Femur (tissue), 1 donor: ENCODE measurements around the gene HPCAL1.

ENCODE experiments used
- DNase-seq: peaks from one replicate; pipeline ENCODE4 v3.0.0-alpha.2; 2017

The HPCAL1 gene

GRCh38 chr2:10338270-10339188 is 35.8 kb downstream of the HPCAL1 start:
- DNase-seq = no peak

GRCh38 chr2:10339647-10340592 is 37.2 kb downstream of the HPCAL1 start:
- DNase-seq = no peak

GRCh38 chr2:10340593-10340975 is 37.9 kb downstream of the HPCAL1 start:
- DNase-seq = no peak

DNA sequence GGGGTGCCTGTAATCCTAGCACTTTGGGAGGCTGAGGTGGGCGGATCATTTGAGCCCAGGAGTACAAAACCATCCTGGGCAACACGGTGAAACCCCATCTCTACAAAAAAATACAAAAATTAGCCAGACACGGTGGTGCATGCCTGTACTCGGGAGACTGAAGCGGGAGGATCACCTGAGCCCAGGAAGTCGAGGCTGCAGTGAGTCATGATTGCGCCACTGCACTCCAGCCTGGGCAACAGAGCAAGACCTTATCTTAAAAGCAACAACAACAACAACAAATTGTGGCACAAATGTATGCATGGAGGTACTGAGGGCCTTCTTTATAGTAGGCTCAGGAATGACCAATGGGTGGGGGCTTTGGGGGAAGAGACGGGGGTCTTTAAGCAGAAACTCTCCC is 38.5 kb downstream of the HPCAL1 start:
- no peak for DNase-seq

DNA sequence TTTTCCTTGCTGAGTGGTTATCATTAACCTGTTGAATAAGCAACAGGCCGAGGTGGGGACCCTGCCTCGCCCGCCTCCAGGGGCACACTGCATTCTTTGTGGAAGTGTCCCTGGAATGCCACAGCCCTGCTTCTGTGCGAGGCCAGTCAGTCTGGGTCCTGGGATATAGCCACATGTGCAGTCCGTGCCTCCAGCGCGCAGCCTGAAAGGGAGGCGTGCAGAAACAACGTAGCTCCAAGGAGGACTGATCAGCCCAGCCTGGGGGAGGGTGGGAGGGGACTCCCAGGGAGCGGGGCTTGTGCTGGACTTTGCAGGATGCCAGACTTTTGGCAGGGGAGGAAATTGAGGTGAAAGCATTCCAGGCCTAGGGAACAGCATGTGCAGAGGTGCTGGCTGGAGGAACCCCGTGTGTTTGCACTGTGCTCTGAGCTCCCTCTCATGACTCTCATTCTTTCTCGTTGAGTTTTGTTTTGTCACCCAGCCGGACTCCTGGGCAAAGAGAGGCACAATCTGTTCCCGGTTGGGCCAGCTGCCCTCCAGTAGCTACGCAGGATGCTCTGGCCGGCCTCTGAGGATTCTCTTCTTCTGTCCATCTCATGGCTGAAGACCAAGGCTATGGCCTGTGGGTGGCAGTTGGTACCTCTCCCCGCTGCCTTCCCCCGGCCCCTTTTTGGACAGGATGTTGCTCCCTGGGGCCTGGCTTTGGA is 39.7 kb downstream of the HPCAL1 start:
- no peak for DNase-seq

- DNase-seq = no peak
Observed at GRCh38 chr2:10343191-10343590, 40.5 kb downstream of the HPCAL1 start.

DNA sequence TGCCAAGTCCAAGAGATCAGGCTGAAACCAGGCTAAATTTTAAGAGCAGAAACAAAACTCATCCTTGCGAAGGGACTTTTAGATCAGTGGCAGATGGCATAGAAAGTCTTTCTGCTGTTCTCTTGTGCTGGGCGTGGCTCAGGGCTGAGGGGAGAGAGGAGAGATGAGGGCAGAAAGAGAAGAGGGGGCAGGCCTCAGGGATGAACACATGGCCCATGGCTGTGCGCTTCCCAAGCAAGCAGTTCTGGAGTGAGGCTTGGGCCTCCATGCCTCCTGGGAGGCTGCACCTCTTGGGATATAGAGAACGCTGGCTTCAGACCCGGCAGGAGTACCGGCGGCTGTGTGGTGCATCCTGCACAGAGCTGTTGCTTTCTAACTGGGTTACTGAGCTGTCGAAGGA is 41.0 kb downstream of the HPCAL1 start:
- DNase-seq = no peak

DNA sequence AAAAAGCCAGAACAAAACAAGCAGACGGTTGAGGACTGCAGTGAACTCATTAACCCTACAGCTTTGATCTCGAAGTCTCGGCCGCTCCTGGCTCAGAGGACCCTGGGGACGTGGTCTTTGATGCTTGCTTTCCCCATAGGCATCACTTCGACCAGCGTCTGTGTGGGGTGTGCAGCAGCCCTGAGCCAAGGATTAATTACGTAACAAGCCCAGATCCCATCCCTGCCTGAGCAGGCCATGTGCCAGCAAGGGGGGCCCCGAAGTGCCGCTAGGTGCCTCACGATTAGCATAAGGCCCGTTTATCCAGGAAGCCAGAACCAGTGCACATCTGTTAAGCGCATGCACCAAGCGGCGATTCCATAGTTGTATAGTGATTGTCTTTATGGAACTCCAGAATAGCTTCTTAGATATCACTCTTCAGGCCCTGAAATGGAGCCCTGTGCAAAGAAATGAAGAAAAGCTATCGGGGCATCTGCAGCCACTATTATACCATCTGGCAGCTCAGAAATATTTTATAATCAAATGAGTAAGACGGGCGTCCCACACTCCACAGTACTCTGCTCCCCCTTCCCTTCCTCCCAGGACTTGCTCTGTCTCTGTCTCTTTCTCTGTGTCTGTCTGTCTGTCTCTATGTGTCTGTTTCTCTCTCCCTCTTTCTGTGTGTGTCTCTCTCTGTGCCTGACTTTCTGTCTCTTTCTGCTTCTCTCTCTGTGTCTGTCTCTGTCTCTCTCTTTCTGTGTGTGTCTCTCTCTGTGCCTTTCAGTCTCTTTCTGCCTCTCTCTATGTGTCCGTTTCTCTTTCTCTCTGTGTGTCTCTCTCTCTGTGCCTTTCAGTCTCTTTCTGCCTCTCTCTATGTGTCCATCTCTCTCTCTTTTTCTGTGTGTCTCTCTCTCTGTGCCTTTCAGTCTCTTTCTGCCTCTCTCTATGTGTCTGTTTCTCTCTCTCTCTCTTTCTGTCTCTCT is 41.7 kb downstream of the HPCAL1 start:
- DNase-seq = no peak

GRCh38 chr2:10345126-10345525 is 42.4 kb downstream of the HPCAL1 start:
- DNase-seq = no peak

DNA sequence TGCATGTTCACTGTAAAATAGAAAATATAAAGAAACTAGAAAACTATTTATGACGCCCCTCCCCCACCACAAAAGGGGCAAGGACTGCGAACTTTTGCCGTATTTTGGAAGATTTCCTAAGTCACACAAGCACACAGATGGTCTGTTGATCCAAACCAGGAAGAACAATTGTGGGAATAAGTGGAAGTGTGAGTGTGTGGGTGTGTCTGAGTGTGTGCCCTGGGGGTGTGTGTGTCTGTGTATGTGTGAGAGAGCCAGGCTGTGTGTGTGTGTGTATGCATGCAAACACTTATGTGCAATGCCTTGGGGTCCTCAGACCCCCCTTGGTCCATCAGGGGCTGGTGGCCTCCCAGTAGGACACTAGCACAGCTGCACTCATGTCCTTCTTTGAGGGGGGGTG is 43.1 kb downstream of the HPCAL1 start:
- DNase-seq = no peak

GRCh38 chr2:10346929-10347561 is 44.3 kb downstream of the HPCAL1 start:
- no peak for DNase-seq

- no peak for DNase-seq
Observed at GRCh38 chr2:10347562-10347948, 44.9 kb downstream of the HPCAL1 start.

DNA sequence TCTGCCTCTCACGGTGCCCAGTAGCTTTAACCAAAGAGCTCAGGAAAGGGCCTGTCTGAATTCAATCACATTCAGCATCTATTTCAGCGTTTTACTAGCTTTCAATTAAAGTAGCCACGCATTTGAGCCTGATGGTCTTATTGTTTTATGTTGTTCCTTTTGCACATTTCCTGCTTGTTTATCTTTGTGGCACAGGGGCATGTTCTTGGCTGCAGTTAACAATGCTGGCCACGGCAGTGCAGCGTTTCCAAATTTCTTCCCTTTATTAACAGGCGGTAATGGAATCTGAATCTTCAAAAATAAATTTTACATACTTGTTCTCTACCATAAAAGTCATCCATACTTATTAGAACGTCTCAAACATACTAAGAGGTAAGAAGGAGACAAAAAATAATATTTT is 46.2 kb downstream of the HPCAL1 start:
- no peak for DNase-seq

DNA sequence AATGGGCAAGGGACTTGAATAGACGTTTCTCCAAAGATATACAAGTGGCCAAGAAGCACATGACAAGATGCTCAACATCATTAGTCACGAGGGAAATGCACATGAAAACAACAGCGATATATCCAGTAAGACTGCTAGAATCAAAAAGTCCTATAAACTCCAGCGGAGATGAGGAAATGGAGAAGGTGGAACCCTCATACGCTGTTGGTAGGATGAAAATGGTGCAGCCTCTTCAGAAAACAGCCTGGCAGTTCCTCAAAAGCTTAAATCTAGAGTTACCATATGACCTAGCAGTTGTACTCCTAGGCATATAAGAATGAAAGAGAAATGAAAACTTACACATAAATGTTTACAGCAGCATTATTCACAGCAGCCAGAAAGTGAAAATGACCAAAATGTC is 48.1 kb downstream of the HPCAL1 start:
- no peak for DNase-seq

GRCh38 chr2:10352361-10352760 is 49.7 kb downstream of the HPCAL1 start:
- no peak for DNase-seq

DNA sequence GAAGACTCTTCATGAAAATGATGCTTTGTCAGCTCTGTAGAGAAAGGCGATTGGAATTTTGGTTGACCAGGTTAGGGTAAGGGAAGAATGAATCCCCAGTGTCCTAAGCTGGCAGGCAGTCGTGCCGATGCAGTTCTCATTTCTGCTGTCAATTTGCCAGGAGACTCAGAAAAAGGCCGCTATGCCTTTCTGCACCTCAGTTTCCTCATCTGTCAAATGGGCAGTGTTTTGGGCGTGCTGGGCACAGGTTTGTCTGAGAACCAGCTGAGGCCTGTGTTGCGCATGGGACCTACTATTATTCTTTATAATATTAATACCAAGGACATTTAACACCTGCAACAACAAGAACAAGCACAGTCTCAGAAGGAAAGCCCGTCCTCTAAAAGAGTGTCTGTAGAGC is 50.3 kb downstream of the HPCAL1 start:
- no peak for DNase-seq

DNA sequence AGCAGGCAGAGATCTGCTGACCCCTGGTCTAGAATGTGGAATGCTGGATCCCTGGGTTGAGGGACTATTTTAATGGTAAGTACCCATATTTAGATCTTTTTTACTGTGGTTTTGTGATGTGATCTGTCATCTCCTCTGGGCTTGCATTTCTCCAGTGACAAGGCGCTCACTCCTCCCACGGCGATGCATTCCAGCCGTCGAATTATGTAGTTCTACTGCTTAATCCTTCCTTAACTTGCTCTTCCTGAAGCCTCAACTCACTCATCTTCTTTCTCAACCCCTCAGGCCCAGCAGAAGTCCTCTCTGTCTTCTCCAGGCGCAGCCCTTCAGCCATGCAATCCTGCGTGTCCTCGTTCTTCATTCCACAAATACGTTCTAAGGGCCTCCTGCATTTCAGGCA is 51.2 kb downstream of the HPCAL1 start:
- no peak for DNase-seq

- no peak for DNase-seq
Observed at GRCh38 chr2:10354399-10354798, 51.7 kb downstream of the HPCAL1 start.

GRCh38 chr2:10355471-10356438 is 53.1 kb downstream of the HPCAL1 start:
- DNase-seq = no peak

DNA sequence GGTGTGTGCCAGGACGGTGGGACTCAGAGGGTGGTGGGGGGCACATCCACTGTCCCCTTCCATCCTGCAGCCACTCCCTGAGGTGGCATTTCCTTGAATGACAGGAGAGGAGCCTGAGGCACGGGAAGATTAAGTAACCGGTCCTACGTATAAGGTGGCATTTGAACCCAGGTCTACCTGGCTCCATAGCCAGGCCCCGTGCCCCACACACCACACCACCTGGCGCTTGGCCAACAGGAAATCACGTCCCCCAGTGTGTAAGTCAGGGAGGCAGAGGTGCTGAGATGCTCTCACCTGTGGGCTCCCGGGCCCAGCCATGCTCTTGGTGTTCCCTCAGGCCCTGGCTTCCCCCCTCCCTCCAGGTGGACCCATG is 53.7 kb downstream of the HPCAL1 start:
- DNase-seq = no peak
